Vagina (tissue), 2 donors: ENCODE results near the gene PIAS4. TPM values are rescaled to one million over a fixed set of nuclear protein-coding genes. Genes with fewer than 3 reads are reported as not detected.

ENCODE experiments used
- DNase-seq, 2 donors: peaks; one replicate each; pipeline ENCODE4 v3.0.0-alpha.2; 2017; ENCODE audit errors: extremely low spot score in 2 of 2
- H3K27ac ChIP-seq: fragments of 200-600 bp; sonication (generic); one replicate; pipeline ENCODE4 v1.5.1; 2019
- H3K27me3 ChIP-seq: fragments of 200-600 bp; sonication (generic); one replicate; pipeline ENCODE4 v1.5.1; 2019
- H3K36me3 ChIP-seq, 2 donors: fragments of 200-600 bp; sonication (generic); one replicate each; pipeline ENCODE4 v1.5.1; 2017 to 2019
- H3K4me1 ChIP-seq: fragments of 200-600 bp; sonication (generic); one replicate; pipeline ENCODE4 v1.5.1; 2019
- H3K4me3 ChIP-seq, 2 donors: fragments of 200-600 bp; sonication (generic); 1 replicate in 1 of 2; 2 replicates in 1 of 2; pipeline ENCODE4 v1.5.1; 2016 to 2019
- H3K9me3 ChIP-seq: fragments of 200-600 bp; sonication (generic); one replicate; pipeline ENCODE4 v1.5.1; 2019
- CTCF ChIP-seq, 3 experiments: fragments of 450-650 bp in 2 of 3; fragments of 200-600 bp in 1 of 3; sonication (generic) in 1 of 3; IDR thresholded peaks; one replicate each; pipeline ENCODE4 v1.5.1; 2017 to 2019; ENCODE audit warnings: antibody characterized with exemption in 3 of 3, mild to moderate bottlenecking in 2 of 3, moderate library complexity in 2 of 3
- POLR2A ChIP-seq, 2 donors: fragments of 450-650 bp; IDR thresholded peaks; one replicate each; pipeline ENCODE4 v1.6.1; 2017; ENCODE audit warnings: antibody characterized with exemption in 2 of 2, mild to moderate bottlenecking in 2 of 2, moderate library complexity in 2 of 2
- POLR2AphosphoS5 ChIP-seq, 2 donors: sonication (generic); formaldehyde crosslinking; IDR thresholded peaks; one replicate each; pipeline ENCODE4 v1.9.0; 2017; ENCODE audit warnings: antibody characterized with exemption in 2 of 2, mild to moderate bottlenecking in 2 of 2, low read depth in 1 of 2; ENCODE audit not compliant: insufficient read depth in 1 of 2
- intact Hi-C: fragments of 100-400 bp; cut with DNase I; formaldehyde crosslinking; loops from one replicate; pipeline ENCODE4 v1.15.1; 2023
- total RNA-seq: library from RNA; depleted of rRNA; stranded (reverse); fragments of >200 nt; gene quantifications from one replicate; pipeline ENCODE4 v1.2.3, GENCODE V29; 2016

Gene PIAS4
- total RNA-seq, 1 donor from 2014 or later, result 14.0 TPM

GRCh38 chr19:4035582-4035981 is 28.0 kb downstream of the PIAS4 start:
- Histone ChIP-seq H3K4me1 (no peaks in the 10 kb centered on the region), H3K4me3 (no peak overlapping the region), H3K27me3 (no peaks in the 10 kb centered on the region), H3K36me3 (peaks cover 0 to 37% of the 10 kb centered on the region in 2 donors), H3K27ac (no peak overlapping the region), H3K9me3 (no peaks in the 10 kb centered on the region)
- no peak for DNase-seq
- no peak for TF ChIP-seq POLR2AphosphoS5 (IDR thresholded peaks at IDR 0.05; ENCODE audit: insufficient read depth in 1 of 2, low read depth in 1 of 2)
- TF ChIP-seq CTCF (IDR thresholded peaks at IDR 0.05), result no peak
- TF ChIP-seq POLR2A (IDR thresholded peaks at IDR 0.05), result no peak
- intact Hi-C loops, result no loop called here

GRCh38 chr19:4036576-4037300 is 29.2 kb downstream of the PIAS4 start:
- intact Hi-C loops, result no loop called here
- DNase-seq, result no peak
- Histone ChIP-seq H3K36me3 (peaks cover 0 to 37% of the 10 kb centered on the region in 2 donors), H3K4me1 (no peaks in the 10 kb centered on the region), H3K27ac (no peak overlapping the region), H3K4me3 (no peak overlapping the region), H3K27me3 (no peaks in the 10 kb centered on the region), H3K9me3 (no peaks in the 10 kb centered on the region)
- TF ChIP-seq CTCF (IDR thresholded peaks at IDR 0.05) (no peak), POLR2AphosphoS5 (IDR thresholded peaks at IDR 0.05; ENCODE audit: insufficient read depth in 1 of 2, low read depth in 1 of 2) (no peak), POLR2A (IDR thresholded peaks at IDR 0.05) (no peak)

- H3K4me3 ChIP-seq, result no peak overlapping the region
- peaks cover 2% of the 10 kb centered on the region for H3K4me1 ChIP-seq
- H3K27ac ChIP-seq, result no peak overlapping the region
- H3K9me3 ChIP-seq, result no peaks in the 10 kb centered on the region
- TF ChIP-seq POLR2AphosphoS5 (IDR thresholded peaks at IDR 0.05; ENCODE audit: insufficient read depth in 1 of 2, low read depth in 1 of 2) (no peak), POLR2A (IDR thresholded peaks at IDR 0.05) (no peak)
- no peaks in the 10 kb centered on the region for H3K27me3 ChIP-seq
- DNase-seq, result no peak
- intact Hi-C loops, result no loop called here
- peaks cover 0 to 33% of the 10 kb centered on the region in 2 donors for H3K36me3 ChIP-seq
Measured at GRCh38 chr19:4037301-4037949, 29.9 kb downstream of the PIAS4 start.

GRCh38 chr19:4038057-4038456 is 30.5 kb downstream of the PIAS4 start:
- TF ChIP-seq POLR2AphosphoS5 (IDR thresholded peaks at IDR 0.05; ENCODE audit: insufficient read depth in 1 of 2, low read depth in 1 of 2) (no peak), POLR2A (IDR thresholded peaks at IDR 0.05) (no peak), CTCF (IDR thresholded peaks at IDR 0.05) (no peak)
- Histone ChIP-seq H3K36me3 (peaks cover 0 to 27% of the 10 kb centered on the region in 2 donors), H3K4me1 (peaks cover 8% of the 10 kb centered on the region), H3K27me3 (no peaks in the 10 kb centered on the region), H3K9me3 (no peaks in the 10 kb centered on the region), H3K27ac (no peak overlapping the region), H3K4me3 (no peak overlapping the region)
- intact Hi-C loops, result no loop called here
- DNase-seq, result no peak

- no peak overlapping the region for H3K4me3 ChIP-seq
- intact Hi-C loops, result no loop called here
- no peak for DNase-seq
- peaks cover 16% of the 10 kb centered on the region for H3K4me1 ChIP-seq
- H3K27ac ChIP-seq, result no peak overlapping the region
- TF ChIP-seq POLR2AphosphoS5 (IDR thresholded peaks at IDR 0.05; ENCODE audit: insufficient read depth in 1 of 2, low read depth in 1 of 2) (no peak), CTCF (IDR thresholded peaks at IDR 0.05) (no peak), POLR2A (IDR thresholded peaks at IDR 0.05) (no peak)
- H3K9me3 ChIP-seq, result no peaks in the 10 kb centered on the region
- no peaks in the 10 kb centered on the region for H3K27me3 ChIP-seq
- peaks cover 0 to 19% of the 10 kb centered on the region in 2 donors for H3K36me3 ChIP-seq
Measured at GRCh38 chr19:4038661-4039423, 31.3 kb downstream of the PIAS4 start.
